HG03571 (cell line): Measurements from ENCODE around the gene OS9.

Experiments
- ATAC-seq: cut with Tn5 transposase; IDR thresholded peaks from one replicate; pipeline ENCODE4 v1.9.1; 2021; ENCODE audit not compliant: unreplicated experiment

OS9 gene

DNA sequence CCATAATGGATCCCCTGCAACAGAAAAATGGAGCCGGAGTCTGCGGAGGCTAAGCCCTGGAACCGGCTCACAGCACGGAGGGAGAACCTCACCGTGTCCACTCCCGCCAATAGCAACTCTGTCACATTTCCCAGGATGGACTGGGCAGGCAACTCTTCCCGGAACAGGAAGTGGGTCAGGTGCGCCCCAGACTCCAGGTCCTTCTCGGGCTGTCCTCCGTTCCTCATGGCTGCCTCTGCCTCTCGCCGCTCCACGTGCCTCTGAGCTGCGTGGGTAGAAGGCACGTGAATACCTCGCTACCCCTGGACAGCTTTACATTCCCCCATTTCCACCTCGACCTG is 70.7 kb downstream of the OS9 start:
- ATAC-seq, result no peak

DNA sequence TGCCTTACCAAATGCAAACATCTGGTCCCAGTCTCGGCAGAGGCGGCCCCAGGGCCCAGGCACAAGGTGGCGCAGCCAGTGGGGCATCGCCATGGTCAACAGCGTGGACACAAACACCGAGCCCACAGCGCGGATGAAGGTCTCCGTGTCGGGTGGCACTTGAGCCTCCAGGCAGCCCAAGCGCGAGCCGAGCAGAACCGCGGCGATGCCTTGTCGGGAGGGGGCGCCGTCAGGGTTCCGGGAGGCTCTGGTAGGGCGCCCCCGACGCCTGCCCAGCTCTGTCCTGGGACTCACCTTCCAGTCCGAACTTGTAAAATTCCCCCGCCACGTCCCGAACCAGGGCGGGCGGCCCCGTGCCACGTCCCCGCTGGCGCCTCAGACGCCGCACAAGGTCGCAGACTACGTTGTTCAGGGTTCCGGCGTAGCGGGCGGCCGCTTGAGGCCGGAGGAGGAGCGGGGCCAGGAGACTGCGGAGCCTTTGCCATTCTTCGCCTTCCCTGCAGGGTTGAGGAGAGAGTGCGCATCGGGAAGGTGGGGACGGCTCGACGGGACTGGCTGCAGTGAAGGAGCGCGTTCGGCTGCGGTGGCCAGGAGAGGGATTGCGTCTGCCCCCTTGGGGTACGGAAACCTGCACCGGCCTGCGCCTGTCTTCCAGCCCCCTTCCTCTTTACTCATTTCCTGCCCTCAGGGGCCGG is 71.2 kb downstream of the OS9 start:
- no peak for ATAC-seq

DNA sequence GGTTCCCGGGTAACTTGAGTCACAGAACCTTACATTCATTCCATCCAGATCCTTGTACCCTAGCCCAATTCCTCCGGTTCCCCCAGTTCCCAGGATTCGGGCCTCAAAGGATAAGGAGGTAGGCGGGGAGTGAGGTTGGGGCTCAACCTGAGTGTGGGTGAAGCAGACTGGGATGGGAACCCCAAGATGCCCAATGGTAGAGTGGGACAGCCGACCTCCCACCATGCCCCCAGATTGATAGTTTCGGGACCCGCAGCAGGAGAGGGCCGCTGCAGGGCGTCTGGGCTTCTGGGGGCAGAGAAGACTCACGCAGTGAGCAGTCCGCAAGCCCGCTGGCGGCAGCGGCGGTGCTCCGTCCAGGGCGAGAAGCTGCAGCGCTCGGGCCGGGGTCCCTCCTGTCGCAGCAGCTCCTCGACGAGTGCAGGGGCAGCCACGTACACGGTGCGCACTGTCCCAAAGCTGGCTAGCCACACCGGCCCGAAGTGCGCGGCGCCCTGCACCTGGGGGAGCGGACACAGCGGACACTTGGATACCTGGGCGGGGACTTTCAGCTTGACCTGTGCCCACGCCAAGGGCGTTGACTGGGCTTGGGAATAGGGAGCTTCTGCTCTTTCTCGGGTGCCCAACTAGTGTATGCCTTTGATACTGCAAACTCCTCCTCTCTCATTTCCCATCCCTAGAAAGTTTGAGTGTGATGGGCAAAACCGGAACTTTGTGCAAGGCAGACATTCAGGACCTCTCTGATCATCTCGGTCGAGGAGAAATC is 71.9 kb downstream of the OS9 start:
- no peak for ATAC-seq

DNA sequence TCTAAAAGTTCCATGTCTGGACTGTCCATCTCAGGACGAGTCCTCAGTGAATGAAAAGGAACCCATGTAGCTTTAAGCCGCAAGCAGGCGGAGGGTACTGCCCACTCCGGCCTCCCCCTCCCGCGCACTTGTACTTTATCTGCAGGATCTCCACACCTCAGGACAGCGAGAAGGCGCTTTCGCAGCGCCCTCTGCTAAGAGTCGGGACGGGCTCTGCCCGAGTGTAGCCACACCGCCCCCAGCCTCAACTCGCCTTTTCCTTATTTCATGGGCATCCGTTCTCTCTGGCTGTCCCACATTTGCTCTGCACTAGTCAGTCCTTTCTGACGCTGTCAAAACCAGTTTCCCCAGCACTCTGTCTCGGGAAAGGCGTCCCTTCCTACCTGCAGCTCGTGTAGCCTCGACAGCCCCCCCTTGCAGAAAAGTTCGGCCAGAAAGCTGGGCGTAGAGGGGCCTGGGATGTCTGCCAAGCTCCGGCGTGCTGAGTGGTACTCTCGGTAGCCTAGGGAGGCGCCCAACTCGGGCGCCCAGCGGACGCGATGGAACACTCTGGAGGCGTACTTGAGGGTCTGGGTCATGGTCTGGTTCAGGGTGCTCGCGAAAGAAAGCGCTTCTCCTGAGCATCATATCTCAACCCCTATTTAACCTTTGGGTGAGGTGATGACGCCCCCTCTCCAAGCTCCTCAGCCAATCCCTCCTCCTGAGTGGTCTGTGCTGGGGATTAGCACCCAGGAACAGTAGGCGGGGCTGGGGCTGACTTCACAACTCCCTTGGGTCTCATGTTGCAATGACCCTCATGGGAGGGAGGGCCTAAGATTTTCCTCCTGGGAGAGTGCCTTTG is 72.8 kb downstream of the OS9 start, which contains the start of gene CYP27B1:
Gene CYP27B1 (minus strand): TSS at position 615 of the 841 bp plus-strand sequence. CDS start 37 bp downstream, at position 578.
- no peak for ATAC-seq

DNA sequence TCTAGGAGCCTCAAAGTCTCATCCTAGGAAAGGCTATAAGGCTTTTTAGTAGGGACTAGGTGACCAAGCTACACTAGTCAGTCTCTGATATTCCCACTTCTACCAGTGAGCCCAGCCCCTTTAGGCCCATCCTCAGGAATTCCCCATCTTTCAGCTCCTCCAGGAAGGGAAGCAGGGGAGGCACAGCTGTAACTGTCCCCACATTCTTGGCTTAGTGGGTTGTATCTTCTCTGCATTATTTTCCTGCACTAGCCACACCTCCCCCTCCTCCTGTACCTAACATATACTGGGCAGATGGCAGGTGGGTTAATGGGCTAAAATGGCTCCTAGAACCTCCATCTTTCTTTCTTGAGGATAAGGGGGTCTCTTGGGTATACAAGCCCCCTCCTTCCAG is 73.4 kb downstream of the OS9 start:
- no peak for ATAC-seq

DNA sequence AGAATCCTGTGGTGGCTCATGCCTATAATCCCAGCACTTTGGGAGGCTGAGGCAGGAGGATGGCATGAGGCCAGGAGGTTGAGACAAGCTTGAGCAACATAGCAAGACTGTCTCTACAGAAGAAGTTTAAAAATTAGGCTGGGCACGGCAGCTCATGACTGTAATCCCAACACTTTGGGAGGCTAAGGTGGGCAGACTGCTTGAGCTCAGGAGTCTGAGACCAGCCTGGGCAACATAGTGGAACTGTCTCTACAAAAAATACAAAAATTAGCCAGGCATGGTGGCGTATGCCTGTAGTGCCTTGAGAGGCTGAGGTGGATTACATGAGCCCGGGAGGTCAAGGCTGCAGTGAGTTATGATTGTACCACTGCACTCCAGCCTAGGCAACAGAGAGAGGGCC is 73.9 kb downstream of the OS9 start:
- ATAC-seq, result no peak

DNA sequence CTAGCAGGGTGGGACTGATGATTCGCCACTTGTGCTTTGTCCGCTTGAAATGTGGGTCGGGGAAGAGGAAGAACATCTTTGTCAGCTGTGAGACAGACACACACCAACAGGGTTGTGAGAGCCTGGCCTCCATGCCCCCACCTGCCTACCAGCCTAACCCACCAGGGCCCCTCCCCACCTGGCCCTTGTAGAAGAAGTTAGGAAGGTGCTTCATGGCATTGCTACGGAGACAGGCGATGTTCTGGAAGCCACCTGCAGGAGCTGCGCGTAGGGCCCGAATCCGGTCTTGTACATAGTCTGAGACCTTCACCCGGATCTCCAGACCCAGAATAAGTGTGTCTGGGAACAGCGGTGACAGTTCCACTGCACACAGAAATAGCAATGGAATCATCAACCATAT is 75.7 kb downstream of the OS9 start:
- no peak for ATAC-seq

DNA sequence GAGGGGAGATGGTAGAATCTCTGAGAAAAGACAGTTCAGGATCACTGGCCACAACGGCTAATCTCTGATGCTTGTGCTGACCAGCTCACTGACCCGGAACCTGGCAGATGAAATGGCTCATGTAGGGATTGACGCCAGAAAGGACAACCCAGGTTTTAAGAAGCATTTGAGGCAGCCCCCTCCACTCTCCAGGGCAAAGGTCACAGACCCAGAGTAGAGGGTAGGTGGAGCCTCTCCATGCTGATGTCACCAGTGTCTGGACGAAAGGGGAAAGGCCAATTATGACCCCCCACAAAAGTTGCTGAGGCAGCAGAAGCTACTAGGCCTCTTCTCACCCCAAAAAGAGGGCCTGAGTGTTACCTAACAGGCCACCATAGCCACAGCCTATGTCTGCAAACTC is 76.8 kb downstream of the OS9 start:
- no peak for ATAC-seq
